WTC11 (cell line): ENCODE data around the gene TRIM44.

Experiments
- FOXK1 ChIP-seq: sonication (generic); formaldehyde crosslinking; IDR thresholded peaks from 2 replicates; pipeline ENCODE4 v1.8.0; 2022; ENCODE audit warnings: mild to moderate bottlenecking, moderate library complexity, missing genetic modification reagents
- TF ChIP-seq, protein P1 (sequence below): sonication (generic); formaldehyde crosslinking; IDR thresholded peaks from 2 replicates; pipeline ENCODE4 v1.8.0; 2023; ENCODE audit warnings: missing genetic modification reagents
- TF ChIP-seq, protein P2 (sequence below): sonication (generic); formaldehyde crosslinking; IDR thresholded peaks from 2 replicates; pipeline ENCODE4 v1.8.0; 2022; ENCODE audit warnings: mild to moderate bottlenecking, missing genetic modification reagents

- TF ChIP-seq, protein P1, sequence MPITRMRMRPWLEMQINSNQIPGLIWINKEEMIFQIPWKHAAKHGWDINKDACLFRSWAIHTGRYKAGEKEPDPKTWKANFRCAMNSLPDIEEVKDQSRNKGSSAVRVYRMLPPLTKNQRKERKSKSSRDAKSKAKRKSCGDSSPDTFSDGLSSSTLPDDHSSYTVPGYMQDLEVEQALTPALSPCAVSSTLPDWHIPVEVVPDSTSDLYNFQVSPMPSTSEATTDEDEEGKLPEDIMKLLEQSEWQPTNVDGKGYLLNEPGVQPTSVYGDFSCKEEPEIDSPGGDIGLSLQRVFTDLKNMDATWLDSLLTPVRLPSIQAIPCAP (CRISPR knock-in tag) = no peak
- no peak for TF ChIP-seq FOXK1 (CRISPR knock-in tag)
- TF ChIP-seq, protein P2, sequence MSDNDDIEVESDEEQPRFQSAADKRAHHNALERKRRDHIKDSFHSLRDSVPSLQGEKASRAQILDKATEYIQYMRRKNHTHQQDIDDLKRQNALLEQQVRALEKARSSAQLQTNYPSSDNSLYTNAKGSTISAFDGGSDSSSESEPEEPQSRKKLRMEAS (CRISPR knock-in tag) = no peak
These were observed 11.3 kb upstream of the TRIM44 start for GRCh38 chr11:35651263-35651662.
